ENCODE measurements around the gene PKNOX2. TPM values are rescaled to one million over a fixed set of nuclear protein-coding genes. Genes with fewer than 3 reads are reported as not detected.

The PKNOX2 gene
- total RNA-seq, 1 donor from 2014 or later, result 17.8 TPM

DNA sequence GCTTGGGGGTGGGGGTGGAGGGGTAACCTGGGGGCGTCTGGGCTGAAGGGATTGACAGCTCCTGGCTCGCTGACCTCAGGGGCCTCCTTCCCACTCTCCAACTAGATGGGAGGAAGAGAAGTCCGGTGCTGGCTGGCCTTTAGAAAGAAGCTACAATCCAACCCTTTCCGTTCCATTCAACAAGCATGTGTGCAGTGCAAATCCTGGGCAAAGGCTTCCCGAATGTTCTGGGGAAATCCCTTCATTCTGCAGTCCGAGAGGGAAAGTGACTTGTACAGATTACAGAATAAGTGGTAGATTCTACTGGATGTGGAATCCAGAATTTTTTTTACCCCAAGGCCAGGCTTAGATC lies 181.6 kb downstream of the PKNOX2 start:
- no peaks in the 10 kb centered on the region for H3K9me3 ChIP-seq
- no peaks in the 10 kb centered on the region for H3K27me3 ChIP-seq
- no peak for DNase-seq
- H3K4me1 ChIP-seq, result peaks cover 9% of the 10 kb centered on the region
- TF ChIP-seq, protein P1, sequence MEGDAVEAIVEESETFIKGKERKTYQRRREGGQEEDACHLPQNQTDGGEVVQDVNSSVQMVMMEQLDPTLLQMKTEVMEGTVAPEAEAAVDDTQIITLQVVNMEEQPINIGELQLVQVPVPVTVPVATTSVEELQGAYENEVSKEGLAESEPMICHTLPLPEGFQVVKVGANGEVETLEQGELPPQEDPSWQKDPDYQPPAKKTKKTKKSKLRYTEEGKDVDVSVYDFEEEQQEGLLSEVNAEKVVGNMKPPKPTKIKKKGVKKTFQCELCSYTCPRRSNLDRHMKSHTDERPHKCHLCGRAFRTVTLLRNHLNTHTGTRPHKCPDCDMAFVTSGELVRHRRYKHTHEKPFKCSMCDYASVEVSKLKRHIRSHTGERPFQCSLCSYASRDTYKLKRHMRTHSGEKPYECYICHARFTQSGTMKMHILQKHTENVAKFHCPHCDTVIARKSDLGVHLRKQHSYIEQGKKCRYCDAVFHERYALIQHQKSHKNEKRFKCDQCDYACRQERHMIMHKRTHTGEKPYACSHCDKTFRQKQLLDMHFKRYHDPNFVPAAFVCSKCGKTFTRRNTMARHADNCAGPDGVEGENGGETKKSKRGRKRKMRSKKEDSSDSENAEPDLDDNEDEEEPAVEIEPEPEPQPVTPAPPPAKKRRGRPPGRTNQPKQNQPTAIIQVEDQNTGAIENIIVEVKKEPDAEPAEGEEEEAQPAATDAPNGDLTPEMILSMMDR (IDR thresholded peaks at IDR 0.05), result no peak
- ATAC-seq, result no peak
- intact Hi-C loops (cut with DNase I), result loop anchor here (10.0 kb wide), 1 partner anchor 81 kb away; no protein-coding TSS in a partner anchor
- H3K4me3 ChIP-seq, result no peak overlapping the region
- H3K36me3 ChIP-seq, result no peaks in the 10 kb centered on the region
- H3K27ac ChIP-seq, result peak overlapping the region; percentile 42

DNA sequence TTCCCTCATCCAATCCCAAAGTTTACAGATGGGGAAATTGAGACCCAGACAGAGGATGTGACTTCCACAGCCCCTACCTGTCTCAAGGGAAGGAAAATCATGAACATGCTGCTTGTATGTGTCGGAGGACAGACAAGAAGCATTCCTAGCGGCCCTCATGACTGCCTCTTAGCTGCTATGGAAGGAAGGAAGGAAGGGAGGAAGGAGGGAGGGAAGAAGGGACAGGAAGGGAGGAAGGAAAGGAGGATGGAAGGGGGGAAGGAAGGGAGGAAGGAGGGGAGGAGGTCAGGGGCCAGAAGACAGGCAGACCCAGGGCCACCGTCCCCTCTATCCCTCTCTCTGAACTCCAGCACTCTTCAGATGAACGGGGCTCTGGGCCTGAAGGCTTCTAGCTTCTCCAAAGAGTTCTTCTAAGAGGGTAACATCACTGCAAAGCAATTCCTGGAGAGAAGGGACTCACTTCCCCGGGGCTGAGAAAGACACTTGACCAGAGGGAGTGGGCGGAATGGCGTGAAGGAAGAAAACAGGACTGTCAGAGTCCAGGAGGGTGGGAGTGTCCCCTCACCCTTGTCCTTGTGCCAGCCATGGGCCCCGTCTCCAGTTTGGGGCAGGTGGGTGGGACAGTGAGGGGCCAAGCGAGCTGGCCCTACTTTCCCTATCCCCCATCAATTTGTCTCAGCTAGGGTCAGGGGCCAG lies 182.2 kb downstream of the PKNOX2 start:
- Histone ChIP-seq H3K4me3 (no peak overlapping the region), H3K9me3 (no peaks in the 10 kb centered on the region), H3K4me1 (peaks cover 9% of the 10 kb centered on the region), H3K27me3 (no peaks in the 10 kb centered on the region), H3K27ac (peak overlapping the region; percentile 42), H3K36me3 (no peaks in the 10 kb centered on the region)
- DNase-seq (peak; percentile 56), ATAC-seq (no peak)
- TF ChIP-seq, protein P1 (IDR thresholded peaks at IDR 0.05), result no peak
- intact Hi-C loops (cut with DNase I), result loop anchor here (10.0 kb wide), 1 partner anchor 82 kb away; no protein-coding TSS in a partner anchor

DNA sequence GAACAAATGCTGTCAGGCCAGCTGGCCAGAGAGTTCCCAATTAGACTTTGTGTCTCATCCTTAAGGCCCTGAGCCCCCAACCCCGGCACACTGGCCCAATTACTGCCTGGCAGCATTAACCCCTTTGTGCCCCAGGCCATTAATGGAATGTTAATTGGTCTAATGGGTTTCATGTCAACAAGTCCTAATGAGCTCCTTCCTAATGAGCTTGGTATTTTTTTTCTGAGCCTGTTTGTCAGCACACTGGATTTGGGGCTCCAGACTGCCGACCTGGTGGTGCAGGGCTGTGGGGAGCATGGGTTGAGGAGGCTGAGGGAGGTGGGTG lies 182.7 kb downstream of the PKNOX2 start:
- DNase-seq, result peak; percentile 19

DNA sequence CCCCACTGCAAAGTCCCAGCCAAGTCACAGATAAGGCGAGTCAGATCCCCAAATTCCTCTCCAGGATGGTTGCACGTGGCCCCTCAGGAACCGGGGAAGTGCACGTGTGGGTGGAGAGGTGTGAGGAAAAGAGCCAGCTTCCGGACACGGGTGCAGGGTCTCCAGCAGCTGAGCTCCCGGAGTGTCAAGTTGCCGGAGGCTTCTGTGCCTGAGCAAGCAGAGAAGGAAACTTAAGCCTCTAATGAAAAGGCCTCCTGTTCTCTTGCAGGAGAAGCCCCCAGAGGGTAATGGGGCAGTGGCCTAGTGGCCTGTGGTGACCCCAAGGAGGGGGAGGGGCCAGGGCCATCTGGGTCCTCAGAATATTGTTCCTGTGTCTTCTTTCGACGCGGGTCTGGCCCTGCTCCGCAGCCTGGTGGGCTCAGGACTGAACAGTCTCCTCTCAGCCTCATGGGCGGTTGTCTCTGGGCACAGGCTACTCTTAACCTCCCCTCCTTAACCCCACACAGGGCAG lies 183.6 kb downstream of the PKNOX2 start:
- no peak for ATAC-seq
- intact Hi-C loops (cut with DNase I), result loop anchor here (10.0 kb wide), 1 partner anchor 83 kb away; no protein-coding TSS in a partner anchor
- DNase-seq, result peak; percentile 49
- no peaks in the 10 kb centered on the region for H3K27me3 ChIP-seq
- no peak overlapping the region for H3K4me3 ChIP-seq
- H3K36me3 ChIP-seq, result no peaks in the 10 kb centered on the region
- H3K27ac ChIP-seq, result peak overlapping the region; percentile 18
- TF ChIP-seq, protein P1 (IDR thresholded peaks at IDR 0.05), result no peak
- peaks cover 9% of the 10 kb centered on the region for H3K4me1 ChIP-seq
- H3K9me3 ChIP-seq, result no peaks in the 10 kb centered on the region

More for the DNA sequence above, 182.7 kb downstream of the PKNOX2 start:
- intact Hi-C loops (cut with DNase I), result loop anchor here (10.0 kb wide), 1 partner anchor 82 kb away; no protein-coding TSS in a partner anchor
- no peak for ATAC-seq
- H3K36me3 ChIP-seq, result no peaks in the 10 kb centered on the region
- H3K27me3 ChIP-seq, result no peaks in the 10 kb centered on the region
- H3K4me3 ChIP-seq, result no peak overlapping the region
- H3K27ac ChIP-seq, result no peak overlapping the region
- TF ChIP-seq, protein P1 (IDR thresholded peaks at IDR 0.05), result no peak
- peaks cover 9% of the 10 kb centered on the region for H3K4me1 ChIP-seq
- no peaks in the 10 kb centered on the region for H3K9me3 ChIP-seq

DNA sequence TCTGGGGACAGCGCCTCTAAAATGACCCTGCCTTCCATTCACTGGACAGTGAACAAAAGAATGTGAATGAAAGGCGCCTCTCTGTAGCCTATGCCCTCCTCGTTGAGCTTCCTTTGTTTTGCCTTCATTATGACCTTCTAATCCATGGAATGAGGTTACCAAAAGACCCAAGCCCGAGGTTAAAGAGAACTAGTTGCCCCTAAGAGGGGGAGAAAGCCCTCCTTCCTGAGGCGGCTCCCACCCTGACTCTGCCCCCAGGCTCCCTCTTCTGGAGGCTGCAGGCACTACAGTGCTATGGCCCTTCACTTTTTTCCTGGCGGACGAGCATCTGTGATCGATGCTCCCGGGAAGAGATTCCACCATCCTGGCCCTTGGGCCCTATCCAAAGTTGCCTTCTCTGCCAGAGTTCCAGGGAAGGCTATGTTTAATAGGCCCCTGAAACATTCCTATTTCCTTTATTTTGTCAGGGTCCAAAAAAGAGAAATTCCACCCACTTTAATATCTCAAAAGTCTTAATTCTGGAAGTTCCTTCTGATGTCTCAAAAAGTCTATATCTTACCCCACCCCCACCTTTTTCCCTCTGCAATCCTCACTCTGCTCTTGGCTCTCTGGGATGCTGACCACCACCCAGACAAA lies 184.2 kb downstream of the PKNOX2 start:
- DNase-seq (peak; percentile 72), ATAC-seq (peak; percentile 62)
- no peaks in the 10 kb centered on the region for H3K27me3 ChIP-seq
- H3K4me1 ChIP-seq, result peaks cover 9% of the 10 kb centered on the region
- TF ChIP-seq, protein P1 (IDR thresholded peaks at IDR 0.05), result peak; percentile 92
- intact Hi-C loops (cut with DNase I), result loop anchor here (10.0 kb wide), 1 partner anchor 84 kb away; no protein-coding TSS in a partner anchor
- no peaks in the 10 kb centered on the region for H3K36me3 ChIP-seq
- H3K27ac ChIP-seq, result peak overlapping the region; percentile 18
- no peak overlapping the region for H3K4me3 ChIP-seq
- no peaks in the 10 kb centered on the region for H3K9me3 ChIP-seq

Measured in upper lobe of right lung (tissue), 1 donor.